ENCODE measurements around the gene JAML.

Gene JAML

DNA sequence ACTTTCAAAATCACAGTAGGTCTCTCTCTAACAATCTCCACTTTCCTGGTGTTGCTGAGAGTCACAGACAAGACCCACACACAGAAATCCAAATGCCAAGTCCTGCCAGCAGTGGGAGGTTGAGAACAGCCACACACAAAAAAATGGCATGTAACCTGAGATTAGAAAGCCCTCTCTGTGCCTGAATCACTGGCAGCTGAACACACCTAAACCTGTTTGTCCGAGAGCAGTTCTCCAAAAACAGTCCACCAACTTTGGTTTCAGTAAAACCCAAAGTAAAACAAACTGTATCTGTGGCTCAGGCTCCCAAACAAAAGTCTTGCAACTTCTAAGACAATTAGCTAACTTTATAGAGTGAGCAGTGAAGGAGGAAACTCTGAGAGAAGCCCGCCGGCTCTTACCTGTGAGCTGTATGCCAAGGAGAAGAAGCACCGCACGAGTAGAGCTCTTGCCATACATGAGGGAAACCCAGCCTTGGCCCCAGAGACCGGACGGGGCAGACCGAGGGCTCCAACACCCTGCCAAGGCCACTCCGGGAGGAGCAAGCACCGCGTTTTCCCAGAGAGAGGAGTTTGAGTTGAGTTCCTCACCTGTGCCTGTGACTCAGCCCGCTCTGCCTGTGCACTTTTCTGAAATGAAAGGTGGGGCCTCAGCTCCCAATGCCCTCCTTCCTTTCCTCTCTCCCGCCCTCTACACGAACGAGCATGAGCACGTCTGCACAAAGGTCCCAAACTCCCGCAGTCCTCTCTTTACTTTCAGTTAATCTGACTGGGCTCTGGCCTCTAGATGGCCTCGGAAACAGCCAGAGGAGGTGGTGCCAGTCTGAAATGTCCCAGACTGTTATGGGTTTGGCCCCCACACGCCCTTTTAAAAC is 39.1 kb upstream of the JAML start, which contains the start of gene MPZL2:
Gene MPZL2, minus strand, starts transcription at position 603 of the 874 bp plus-strand sequence. Its CDS starts 144 bp downstream, at position 459.
- peak within 1 kb of the TSS in 1 of 2 donors; percentile 27 for H3K4me3 ChIP-seq (replicated peaks in 1 of 2; ENCODE audit: low read depth in 2 of 2, low read length in 2 of 2)
- no peak for TF ChIP-seq CTCF (IDR thresholded peaks at IDR 0.05; ENCODE audit: low read depth, low read length)
- no peak for DNase-seq (ENCODE audit: low read depth in 2 of 2)

GRCh38 chr11:118263112-118263511 is 38.3 kb upstream of the JAML start:
- DNase-seq (ENCODE audit: low read depth in 2 of 2), result no peak
- no peak for TF ChIP-seq CTCF (IDR thresholded peaks at IDR 0.05; ENCODE audit: low read depth, low read length)
- H3K4me3 ChIP-seq (replicated peaks in 1 of 2; ENCODE audit: low read depth in 2 of 2, low read length in 2 of 2), result no peak overlapping the region

GRCh38 chr11:118260353-118260752 is 35.5 kb upstream of the JAML start:
- TF ChIP-seq CTCF (IDR thresholded peaks at IDR 0.05; ENCODE audit: low read depth, low read length), result no peak
- no peak overlapping the region for H3K4me3 ChIP-seq (replicated peaks in 1 of 2; ENCODE audit: low read depth in 2 of 2, low read length in 2 of 2)
- DNase-seq (ENCODE audit: low read depth in 2 of 2), result no peak

GRCh38 chr11:118259138-118259537 is 34.3 kb upstream of the JAML start:
- no peak overlapping the region for H3K4me3 ChIP-seq (replicated peaks in 1 of 2; ENCODE audit: low read depth in 2 of 2, low read length in 2 of 2)
- TF ChIP-seq CTCF (IDR thresholded peaks at IDR 0.05; ENCODE audit: low read depth, low read length), result no peak
- DNase-seq (ENCODE audit: low read depth in 2 of 2), result no peak

DNA sequence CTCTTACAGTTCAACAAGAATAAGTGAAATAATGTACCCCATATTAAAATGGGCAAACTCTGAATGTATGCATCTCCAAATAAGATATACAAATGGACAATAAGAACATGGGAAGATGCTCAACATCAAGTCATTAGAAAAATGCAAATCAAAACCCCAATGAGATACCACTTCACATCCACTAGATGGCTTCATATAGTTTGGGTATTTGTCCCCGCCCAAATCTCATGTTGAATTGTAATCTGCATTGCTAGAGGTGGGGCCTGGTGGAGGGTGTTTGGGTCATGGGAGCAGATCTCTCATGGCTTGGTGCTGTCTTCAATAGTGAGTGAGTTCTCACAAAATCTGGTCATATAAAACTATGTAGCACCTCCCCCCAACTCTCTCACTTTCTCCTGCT is 33.6 kb upstream of the JAML start:
- TF ChIP-seq CTCF (IDR thresholded peaks at IDR 0.05; ENCODE audit: low read depth, low read length), result peak; percentile 17
- no peak overlapping the region for H3K4me3 ChIP-seq (replicated peaks in 1 of 2; ENCODE audit: low read depth in 2 of 2, low read length in 2 of 2)
- DNase-seq (ENCODE audit: low read depth in 2 of 2), result no peak

DNA sequence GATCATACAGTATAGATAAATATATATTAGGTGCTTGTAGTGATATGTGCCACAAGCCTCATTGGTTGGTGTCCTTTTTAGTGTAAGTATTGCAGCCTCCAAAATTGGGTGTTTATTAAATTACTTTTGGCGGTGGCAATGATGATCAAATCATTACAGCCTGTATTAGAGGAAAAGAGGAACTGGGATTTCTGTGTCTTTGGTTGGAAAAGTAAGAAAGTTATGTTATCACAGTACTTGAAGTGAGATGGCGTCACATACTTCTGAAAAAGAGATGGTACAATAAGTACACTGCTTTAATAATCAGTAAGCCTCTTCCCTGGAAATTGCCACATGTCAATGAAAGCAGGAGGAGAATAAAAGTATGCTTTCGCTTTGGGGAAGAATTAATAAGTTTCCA is 27.9 kb upstream of the JAML start:
- no peak for TF ChIP-seq CTCF (IDR thresholded peaks at IDR 0.05; ENCODE audit: low read depth, low read length)
- DNase-seq (ENCODE audit: low read depth in 2 of 2), result no peak
- H3K4me3 ChIP-seq (replicated peaks in 1 of 2; ENCODE audit: low read depth in 2 of 2, low read length in 2 of 2), result no peak overlapping the region
